Measurements from ENCODE around the gene ETV6. TPM values are rescaled to one million over a fixed set of nuclear protein-coding genes. Genes with fewer than 3 reads are reported as not detected.

The ETV6 gene
- total RNA-seq, 2 experiments from 2014 or later = 28.5 to 30.2 TPM

DNA sequence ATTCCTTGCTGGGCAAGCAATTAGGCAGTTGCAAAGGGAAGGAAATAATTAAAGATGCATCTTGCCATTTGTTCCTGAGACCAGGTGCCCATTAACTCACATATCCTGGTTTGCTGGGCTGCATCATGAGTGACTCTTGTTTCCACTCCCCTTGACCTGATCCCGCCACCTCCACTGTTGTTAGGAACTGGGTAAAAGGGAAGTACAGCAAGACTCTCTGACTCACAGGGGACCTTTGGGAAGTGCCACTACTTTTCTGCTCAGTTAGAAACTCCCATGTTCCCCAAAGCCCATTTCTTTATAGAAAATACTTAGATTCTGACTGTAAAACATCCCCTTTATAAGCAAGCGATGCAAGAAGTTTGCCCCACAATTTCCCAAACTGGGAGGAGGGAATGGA is 235.2 kb downstream of the ETV6 start:
- no peaks in the 10 kb centered on the region for H3K4me1 ChIP-seq (ENCODE audit: insufficient read depth, low read length)
- peaks cover 87% of the 10 kb centered on the region for H3K36me3 Mint-ChIP-seq (ENCODE audit: low read depth)
- H3K27me3 ChIP-seq (ENCODE audit: control insufficient read depth in 1 of 2, insufficient read depth in 2 of 2, low read length in 2 of 2) = no peaks in the 10 kb centered on the region
- H3K27ac ChIP-seq (ENCODE audit: low read depth in 1 of 2, low read length in 2 of 2) = no peak overlapping the region
- no peaks in the 10 kb centered on the region for H3K9me3 Mint-ChIP-seq
- TF ChIP-seq, protein P1, sequence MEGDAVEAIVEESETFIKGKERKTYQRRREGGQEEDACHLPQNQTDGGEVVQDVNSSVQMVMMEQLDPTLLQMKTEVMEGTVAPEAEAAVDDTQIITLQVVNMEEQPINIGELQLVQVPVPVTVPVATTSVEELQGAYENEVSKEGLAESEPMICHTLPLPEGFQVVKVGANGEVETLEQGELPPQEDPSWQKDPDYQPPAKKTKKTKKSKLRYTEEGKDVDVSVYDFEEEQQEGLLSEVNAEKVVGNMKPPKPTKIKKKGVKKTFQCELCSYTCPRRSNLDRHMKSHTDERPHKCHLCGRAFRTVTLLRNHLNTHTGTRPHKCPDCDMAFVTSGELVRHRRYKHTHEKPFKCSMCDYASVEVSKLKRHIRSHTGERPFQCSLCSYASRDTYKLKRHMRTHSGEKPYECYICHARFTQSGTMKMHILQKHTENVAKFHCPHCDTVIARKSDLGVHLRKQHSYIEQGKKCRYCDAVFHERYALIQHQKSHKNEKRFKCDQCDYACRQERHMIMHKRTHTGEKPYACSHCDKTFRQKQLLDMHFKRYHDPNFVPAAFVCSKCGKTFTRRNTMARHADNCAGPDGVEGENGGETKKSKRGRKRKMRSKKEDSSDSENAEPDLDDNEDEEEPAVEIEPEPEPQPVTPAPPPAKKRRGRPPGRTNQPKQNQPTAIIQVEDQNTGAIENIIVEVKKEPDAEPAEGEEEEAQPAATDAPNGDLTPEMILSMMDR (IDR thresholded peaks at IDR 0.05) = no peak
- H3K36me3 ChIP-seq (ENCODE audit: insufficient read depth, low read length) = peaks cover 48% of the 10 kb centered on the region
- DNase-seq (peak in 3 of 14 experiments; percentile 17 to 66 (median 59)), ATAC-seq (ENCODE audit: poor library complexity) (no peak)
- peaks cover 8% of the 10 kb centered on the region for H3K4me1 Mint-ChIP-seq (ENCODE audit: low read depth)
- no peak overlapping the region for H3K4me3 Mint-ChIP-seq
- H3K4me3 ChIP-seq (ENCODE audit: low read length) = no peak overlapping the region
- intact Hi-C loops (cut with DNase I, micrococcal nuclease) = no loop called here
- H3K9me3 ChIP-seq (ENCODE audit: control insufficient read depth in 1 of 2, insufficient read depth in 1 of 2, low read length in 2 of 2) = no peaks in the 10 kb centered on the region
- CTCF ChIA-PET = no interaction called here
- POLR2A ChIA-PET = no interaction called here
- H3K27ac Mint-ChIP-seq = no peak overlapping the region
- no peaks in the 10 kb centered on the region for H3K27me3 Mint-ChIP-seq

GRCh38 chr12:11885261-11886038 is 236.0 kb downstream of the ETV6 start:
- Mint-ChIP-seq H3K36me3 (ENCODE audit: low read depth) (peaks cover 85% of the 10 kb centered on the region), H3K27ac (no peak overlapping the region), H3K4me1 (ENCODE audit: low read depth) (peaks cover 10% of the 10 kb centered on the region), H3K4me3 (no peak overlapping the region), H3K27me3 (no peaks in the 10 kb centered on the region), H3K9me3 (no peaks in the 10 kb centered on the region)
- ATAC-seq (ENCODE audit: poor library complexity) (no peak), DNase-seq (peak in 2 of 14 experiments; percentile 45 to 49)
- Histone ChIP-seq H3K27me3 (ENCODE audit: control insufficient read depth in 1 of 2, insufficient read depth in 2 of 2, low read length in 2 of 2) (no peaks in the 10 kb centered on the region), H3K36me3 (ENCODE audit: insufficient read depth, low read length) (peaks cover 45% of the 10 kb centered on the region), H3K4me1 (ENCODE audit: insufficient read depth, low read length) (no peaks in the 10 kb centered on the region), H3K9me3 (ENCODE audit: control insufficient read depth in 1 of 2, insufficient read depth in 1 of 2, low read length in 2 of 2) (no peaks in the 10 kb centered on the region), H3K27ac (ENCODE audit: low read depth in 1 of 2, low read length in 2 of 2) (no peak overlapping the region), H3K4me3 (ENCODE audit: low read length) (no peak overlapping the region)
- CTCF ChIA-PET = no interaction called here
- TF ChIP-seq, protein P1 (IDR thresholded peaks at IDR 0.05) = no peak
- POLR2A ChIA-PET = no interaction called here
- intact Hi-C loops (cut with DNase I, micrococcal nuclease) = no loop called here

DNA sequence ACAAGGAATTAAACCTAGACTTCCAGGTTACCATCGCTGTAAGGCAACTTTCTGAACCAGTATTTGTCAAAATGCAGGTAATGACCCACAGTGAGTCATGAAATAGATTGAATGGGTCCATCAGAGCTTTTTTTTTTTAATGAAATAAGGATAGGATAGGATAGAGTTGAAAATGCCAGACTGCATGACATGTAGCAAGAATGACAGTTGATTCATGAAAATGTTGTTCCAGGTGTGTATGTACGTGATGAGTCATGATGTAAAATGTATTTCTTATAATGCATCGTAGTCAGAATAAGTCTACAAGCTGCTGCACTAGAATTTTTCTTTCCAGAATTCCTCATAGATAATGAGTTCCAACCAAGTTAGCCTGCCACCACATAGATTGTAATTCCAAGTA is 236.9 kb downstream of the ETV6 start:
- Mint-ChIP-seq H3K27ac (no peak overlapping the region), H3K4me1 (ENCODE audit: low read depth) (peaks cover 10% of the 10 kb centered on the region), H3K4me3 (no peak overlapping the region), H3K36me3 (ENCODE audit: low read depth) (peaks cover 88% of the 10 kb centered on the region), H3K27me3 (no peaks in the 10 kb centered on the region), H3K9me3 (no peaks in the 10 kb centered on the region)
- intact Hi-C loops (cut with DNase I, micrococcal nuclease) = no loop called here
- no peak for ATAC-seq (ENCODE audit: poor library complexity)
- Histone ChIP-seq H3K4me1 (ENCODE audit: insufficient read depth, low read length) (no peaks in the 10 kb centered on the region), H3K4me3 (ENCODE audit: low read length) (no peak overlapping the region), H3K36me3 (ENCODE audit: insufficient read depth, low read length) (peaks cover 46% of the 10 kb centered on the region), H3K27me3 (ENCODE audit: control insufficient read depth in 1 of 2, insufficient read depth in 2 of 2, low read length in 2 of 2) (no peaks in the 10 kb centered on the region), H3K27ac (ENCODE audit: low read depth in 1 of 2, low read length in 2 of 2) (no peak overlapping the region), H3K9me3 (ENCODE audit: control insufficient read depth in 1 of 2, insufficient read depth in 1 of 2, low read length in 2 of 2) (no peaks in the 10 kb centered on the region)
- ChIA-PET POLR2A (no interaction called here), CTCF (no interaction called here)
- TF ChIP-seq, protein P1 (IDR thresholded peaks at IDR 0.05) = no peak
- no peak for DNase-seq
